HCT116 (cell line): ENCODE measurements around the gene TEAD2.

Experiments
- EZH2 ChIP-seq: fragments of 200-600 bp; sonication (generic); IDR thresholded peaks from 2 replicates; pipeline ENCODE4 v1.6.1; 2017; ENCODE audit warnings: antibody characterized with exemption, mixed run types
- EZH2phosphoT487 ChIP-seq: fragments of 200-600 bp; IDR thresholded peaks from 2 replicates; pipeline ENCODE4 v1.6.1; 2018; ENCODE audit warnings: antibody characterized with exemption, borderline replicate concordance
- JUND ChIP-seq: IDR thresholded peaks from 2 replicates; pipeline ENCODE4 v1.6.1; 2012
- MAX ChIP-seq: IDR thresholded peaks from 2 replicates; pipeline ENCODE4 v1.6.1; 2012
- POLR2A ChIP-seq: IDR thresholded peaks from 2 replicates; pipeline ENCODE4 v1.7.0; 2011; ENCODE audit warnings: borderline replicate concordance; ENCODE audit not compliant: insufficient read depth, insufficient read length; ENCODE audit errors: extremely low read depth
- POLR2AphosphoS5 ChIP-seq: IDR thresholded peaks from 2 replicates; pipeline ENCODE4 v1.6.1; 2011; ENCODE audit warnings: mild to moderate bottlenecking, low read depth, low read length, moderate library complexity
- RAD21 ChIP-seq: IDR thresholded peaks from 2 replicates; pipeline ENCODE4 v1.6.1; 2012; ENCODE audit warnings: low read depth, mild to moderate bottlenecking
- REST ChIP-seq: IDR thresholded peaks from 2 replicates; pipeline ENCODE4 v1.6.1; 2012; ENCODE audit warnings: low read depth
- SIN3A ChIP-seq: IDR thresholded peaks from 2 replicates; pipeline ENCODE4 v1.6.1; 2012; ENCODE audit warnings: low read depth
- SP1 ChIP-seq: IDR thresholded peaks from 2 replicates; pipeline ENCODE4 v1.6.1; 2012; ENCODE audit warnings: low read depth
- TCF7L2 ChIP-seq: IDR thresholded peaks from 2 replicates; pipeline ENCODE4 v1.7.0; 2011; ENCODE audit warnings: borderline replicate concordance, inconsistent platforms; ENCODE audit not compliant: insufficient read depth, insufficient read length; ENCODE audit errors: extremely low read depth
- TF ChIP-seq, protein P1 (sequence below): IDR thresholded peaks from 2 replicates; pipeline ENCODE4 v1.6.1; 2012
- TF ChIP-seq, protein P2 (sequence below), 3 experiments: fragments of 200-600 bp in 1 of 3; sonication (generic) in 1 of 3; IDR thresholded peaks in 2 of 3; conservative IDR thresholded peaks in 1 of 3; 2 replicates each; pipeline ENCODE4 v1.5.1; 2012 to 2017; ENCODE audit warnings: low read depth in 2 of 3, low read length in 2 of 3, antibody characterized with exemption in 1 of 3, borderline replicate concordance in 1 of 3, control low read depth in 1 of 3, mild to moderate bottlenecking in 1 of 3, mixed read lengths in 1 of 3, mixed run types in 1 of 3, moderate library complexity in 1 of 3; ENCODE audit not compliant: insufficient read depth in 1 of 3

DNA sequence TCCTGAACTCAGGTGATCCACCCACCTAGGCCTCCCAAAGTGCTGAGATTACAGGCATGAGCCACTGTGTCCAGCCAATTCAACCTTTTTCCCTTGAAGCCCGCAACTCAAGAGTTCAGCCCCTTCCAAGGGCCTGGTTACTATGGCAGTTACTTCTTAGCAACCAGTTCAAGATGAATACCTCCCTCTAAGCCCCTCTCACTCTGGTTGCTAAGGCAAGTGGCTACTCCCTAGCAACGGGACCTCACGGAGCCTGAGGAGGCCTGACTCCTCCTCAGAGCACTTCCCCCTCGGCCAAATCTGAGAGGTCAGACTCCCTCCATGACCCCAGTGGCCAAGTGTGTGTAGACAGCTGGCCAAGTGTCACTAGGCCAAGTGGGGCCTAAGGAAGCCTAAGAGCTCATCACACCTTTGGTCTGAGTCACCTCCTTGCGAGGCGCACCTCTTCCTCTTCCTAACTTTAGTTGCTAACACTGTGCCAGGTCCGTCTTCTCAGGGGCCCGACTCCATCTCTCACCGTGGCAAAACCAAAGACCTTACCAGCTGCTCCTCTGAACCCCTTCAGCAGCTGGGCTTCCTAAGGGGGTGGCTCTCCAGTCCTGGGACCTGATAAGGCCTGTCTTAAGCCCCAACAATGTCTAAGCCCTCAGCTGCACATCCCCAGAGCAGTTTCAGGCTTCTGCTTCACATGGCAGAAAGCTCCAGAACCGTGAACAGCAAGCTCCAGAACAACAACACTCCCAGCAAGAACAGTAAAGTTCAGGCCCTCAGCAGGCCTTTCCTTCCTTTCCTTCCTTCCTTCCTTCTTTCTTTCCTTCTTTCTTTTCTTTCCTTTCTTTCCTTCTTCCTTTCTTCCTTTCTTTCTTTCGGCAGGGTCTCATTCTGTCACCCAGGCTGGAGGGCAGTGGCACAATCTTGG is 17.5 kb downstream of the TEAD2 start:
- TF ChIP-seq, protein P1, sequence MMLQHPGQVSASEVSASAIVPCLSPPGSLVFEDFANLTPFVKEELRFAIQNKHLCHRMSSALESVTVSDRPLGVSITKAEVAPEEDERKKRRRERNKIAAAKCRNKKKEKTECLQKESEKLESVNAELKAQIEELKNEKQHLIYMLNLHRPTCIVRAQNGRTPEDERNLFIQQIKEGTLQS, result no peak
- TF ChIP-seq, protein P2, sequence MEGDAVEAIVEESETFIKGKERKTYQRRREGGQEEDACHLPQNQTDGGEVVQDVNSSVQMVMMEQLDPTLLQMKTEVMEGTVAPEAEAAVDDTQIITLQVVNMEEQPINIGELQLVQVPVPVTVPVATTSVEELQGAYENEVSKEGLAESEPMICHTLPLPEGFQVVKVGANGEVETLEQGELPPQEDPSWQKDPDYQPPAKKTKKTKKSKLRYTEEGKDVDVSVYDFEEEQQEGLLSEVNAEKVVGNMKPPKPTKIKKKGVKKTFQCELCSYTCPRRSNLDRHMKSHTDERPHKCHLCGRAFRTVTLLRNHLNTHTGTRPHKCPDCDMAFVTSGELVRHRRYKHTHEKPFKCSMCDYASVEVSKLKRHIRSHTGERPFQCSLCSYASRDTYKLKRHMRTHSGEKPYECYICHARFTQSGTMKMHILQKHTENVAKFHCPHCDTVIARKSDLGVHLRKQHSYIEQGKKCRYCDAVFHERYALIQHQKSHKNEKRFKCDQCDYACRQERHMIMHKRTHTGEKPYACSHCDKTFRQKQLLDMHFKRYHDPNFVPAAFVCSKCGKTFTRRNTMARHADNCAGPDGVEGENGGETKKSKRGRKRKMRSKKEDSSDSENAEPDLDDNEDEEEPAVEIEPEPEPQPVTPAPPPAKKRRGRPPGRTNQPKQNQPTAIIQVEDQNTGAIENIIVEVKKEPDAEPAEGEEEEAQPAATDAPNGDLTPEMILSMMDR (IDR thresholded peaks at IDR 0.05 in 2 of 3, conservative IDR thresholded peaks at IDR 0.05 in 1 of 3; ENCODE audit: borderline replicate concordance in 1 of 3, insufficient read depth in 1 of 3, low read depth in 2 of 3, low read length in 2 of 3), result no peak
- TF ChIP-seq MAX, result no peak
- TF ChIP-seq RAD21, result no peak
- no peak for TF ChIP-seq POLR2A
- no peak for TF ChIP-seq EZH2phosphoT487
- TF ChIP-seq TCF7L2, result no peak
- no peak for TF ChIP-seq SP1
- no peak for TF ChIP-seq POLR2AphosphoS5
- no peak for TF ChIP-seq EZH2
- TF ChIP-seq JUND, result no peak
- no peak for TF ChIP-seq SIN3A
- TF ChIP-seq REST, result no peak
